ENCODE data around the gene RBM25. TPM values are rescaled to one million over a fixed set of nuclear protein-coding genes. Genes with fewer than 3 reads are reported as not detected.

RBM25 gene
- total RNA-seq, 4 donors from 2014 or later, result 73.2 to 364 (median 86.0) TPM

DNA sequence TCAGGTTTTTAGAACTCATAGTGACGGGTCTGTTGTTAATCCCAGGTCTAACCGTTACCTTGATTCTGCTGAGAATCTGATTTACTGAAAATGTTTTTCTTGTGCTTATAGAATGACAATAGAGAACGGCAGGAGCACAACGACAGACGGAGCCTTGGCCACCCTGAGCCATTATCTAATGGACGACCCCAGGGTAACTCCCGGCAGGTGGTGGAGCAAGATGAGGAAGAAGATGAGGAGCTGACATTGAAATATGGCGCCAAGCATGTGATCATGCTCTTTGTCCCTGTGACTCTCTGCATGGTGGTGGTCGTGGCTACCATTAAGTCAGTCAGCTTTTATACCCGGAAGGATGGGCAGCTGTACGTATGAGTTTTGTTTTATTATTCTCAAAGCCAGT is 112.4 kb downstream of the RBM25 start:
- H3K4me3 ChIP-seq, result no peak overlapping the region
- H3K27ac ChIP-seq, result no peak overlapping the region
- no peak for DNase-seq
- H3K4me1 ChIP-seq, result no peaks in the 10 kb centered on the region
- H3K9me3 ChIP-seq, result no peaks in the 10 kb centered on the region
- H3K36me3 ChIP-seq, result peaks cover 0 to 81% (median 3%) of the 10 kb centered on the region in 3 donors
- no peaks in the 10 kb centered on the region for H3K27me3 ChIP-seq
- no peak for TF ChIP-seq POLR2A (IDR thresholded peaks at IDR 0.05)
- TF ChIP-seq, protein P1, sequence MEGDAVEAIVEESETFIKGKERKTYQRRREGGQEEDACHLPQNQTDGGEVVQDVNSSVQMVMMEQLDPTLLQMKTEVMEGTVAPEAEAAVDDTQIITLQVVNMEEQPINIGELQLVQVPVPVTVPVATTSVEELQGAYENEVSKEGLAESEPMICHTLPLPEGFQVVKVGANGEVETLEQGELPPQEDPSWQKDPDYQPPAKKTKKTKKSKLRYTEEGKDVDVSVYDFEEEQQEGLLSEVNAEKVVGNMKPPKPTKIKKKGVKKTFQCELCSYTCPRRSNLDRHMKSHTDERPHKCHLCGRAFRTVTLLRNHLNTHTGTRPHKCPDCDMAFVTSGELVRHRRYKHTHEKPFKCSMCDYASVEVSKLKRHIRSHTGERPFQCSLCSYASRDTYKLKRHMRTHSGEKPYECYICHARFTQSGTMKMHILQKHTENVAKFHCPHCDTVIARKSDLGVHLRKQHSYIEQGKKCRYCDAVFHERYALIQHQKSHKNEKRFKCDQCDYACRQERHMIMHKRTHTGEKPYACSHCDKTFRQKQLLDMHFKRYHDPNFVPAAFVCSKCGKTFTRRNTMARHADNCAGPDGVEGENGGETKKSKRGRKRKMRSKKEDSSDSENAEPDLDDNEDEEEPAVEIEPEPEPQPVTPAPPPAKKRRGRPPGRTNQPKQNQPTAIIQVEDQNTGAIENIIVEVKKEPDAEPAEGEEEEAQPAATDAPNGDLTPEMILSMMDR (IDR thresholded peaks at IDR 0.05), result no peak

DNA sequence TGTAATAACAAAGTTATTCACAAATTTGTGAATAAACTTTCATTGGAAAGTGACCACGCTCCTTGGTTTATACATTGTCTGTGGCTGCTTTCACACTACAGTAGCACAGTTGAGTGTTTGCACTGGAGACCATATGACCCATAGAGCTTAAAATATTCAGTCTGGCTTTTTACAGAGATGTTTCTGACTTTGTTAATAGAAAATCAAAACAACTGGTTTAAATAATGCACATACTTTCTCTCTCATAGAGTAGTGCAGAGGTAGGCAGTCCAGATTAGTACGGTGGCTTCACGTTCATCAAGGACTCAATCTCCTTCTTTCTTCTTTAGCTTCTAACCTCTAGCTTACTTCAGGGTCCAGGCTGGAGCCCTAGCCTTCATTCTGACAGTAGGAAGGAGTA is 114.2 kb downstream of the RBM25 start:
- Histone ChIP-seq H3K27me3 (no peaks in the 10 kb centered on the region), H3K9me3 (no peaks in the 10 kb centered on the region), H3K36me3 (peaks cover 0 to 89% (median 3%) of the 10 kb centered on the region in 3 donors), H3K27ac (no peak overlapping the region), H3K4me1 (no peaks in the 10 kb centered on the region), H3K4me3 (no peak overlapping the region)
- DNase-seq, result no peak
- TF ChIP-seq POLR2A (IDR thresholded peaks at IDR 0.05), result no peak
- TF ChIP-seq, protein P1 (IDR thresholded peaks at IDR 0.05), result no peak

- TF ChIP-seq, protein P1 (IDR thresholded peaks at IDR 0.05), result peak in 5 of 6 experiments; percentile 3 to 48 (median 37)
- TF ChIP-seq POLR2A (IDR thresholded peaks at IDR 0.05), result no peak
- DNase-seq, result no peak
- Histone ChIP-seq H3K27ac (no peak overlapping the region), H3K4me1 (no peaks in the 10 kb centered on the region), H3K27me3 (no peaks in the 10 kb centered on the region), H3K36me3 (peaks cover 0 to 96% (median 3%) of the 10 kb centered on the region in 3 donors), H3K9me3 (no peaks in the 10 kb centered on the region), H3K4me3 (no peak overlapping the region)
Measured at GRCh38 chr14:73173092-73173735, 114.9 kb downstream of the RBM25 start.

Small RNA genes within 50 kb of the gene (small RNA-seq; reads per million reads assigned to genes)
- 0 reads per million in 2 donors for gene RN7SL586P

Other genes starting within 250 kb of the RBM25 start
- 10 to 100 TPM; 10.7 to 25.6 (median 17.9) TPM for gene DPF3, start 164.4 kb upstream of the RBM25 start, total RNA-seq
- gene DCAF4, start 132.1 kb upstream of the RBM25 start, total RNA-seq, result 10 to 100 TPM; 11.2 to 49.5 (median 27.6) TPM
- gene ZFYVE1, start 31.4 kb upstream of the RBM25 start, total RNA-seq, result 10 to 100 TPM in 3 of 4 donors, 1 to 10 TPM in 1; 8.3 to 32.5 (median 26.8) TPM
- gene PSEN1, start 78.0 kb downstream of the RBM25 start, total RNA-seq, result 100 to 1,000 TPM in 2 of 4 donors, 10 to 100 TPM in 2; 32.2 to 118 (median 100) TPM
- gene PAPLN, start 179.0 kb downstream of the RBM25 start, total RNA-seq, result 10 to 100 TPM in 2 of 4 donors, 1 to 10 TPM in 2; 8.1 to 27.2 (median 12.7) TPM